OCI-LY1 (cell line): Measurements from ENCODE around the gene ITGB1BP2.
"Not testable (repeated sequence)": the region's sequence is repeated elsewhere in the genome, so short reads cannot be mapped to it uniquely, and the experiment has no call there.

Source experiments
- H2AFZ ChIP-seq: fragments of 200-600 bp; sonication (generic), shearing (Covaris generic); 2 replicates; pipeline ENCODE4 v1.6.0; 2014; ENCODE audit warnings: antibody characterized with exemption, mild to moderate bottlenecking, low read length
- H3F3A ChIP-seq: fragments of 200-600 bp; sonication (generic), shearing (Covaris generic); 2 replicates; pipeline ENCODE4 v1.6.0; 2014; ENCODE audit warnings: mild to moderate bottlenecking, antibody characterized with exemption, low read length, moderate library complexity; ENCODE audit not compliant: insufficient read depth
- H3K27ac ChIP-seq: fragments of 200-600 bp; sonication (generic); 2 replicates; pipeline ENCODE4 v1.5.1; 2014; ENCODE audit warnings: low read length, mixed run types, mild to moderate bottlenecking, low read depth; ENCODE audit not compliant: poor library complexity, severe bottlenecking
- H3K27me3 ChIP-seq: fragments of 200-600 bp; sonication (generic); 2 replicates; pipeline ENCODE4 v1.6.0; 2014; ENCODE audit warnings: antibody characterized with exemption, mild to moderate bottlenecking, low read length, moderate library complexity; ENCODE audit not compliant: insufficient read depth
- H3K36me3 ChIP-seq: fragments of 200-600 bp; sonication (generic); 2 replicates; pipeline ENCODE4 v1.6.1; 2014; ENCODE audit warnings: mild to moderate bottlenecking, antibody characterized with exemption, low read length, moderate library complexity, mixed read lengths; ENCODE audit not compliant: insufficient read depth
- H3K4me1 ChIP-seq: fragments of 200-600 bp; sonication (generic); 2 replicates; pipeline ENCODE4 v1.5.1; 2014; ENCODE audit warnings: mild to moderate bottlenecking, low read length, moderate library complexity; ENCODE audit not compliant: insufficient read depth, severe bottlenecking
- H3K4me2 ChIP-seq: fragments of 200-600 bp; sonication (generic), shearing (Covaris generic); 2 replicates; pipeline ENCODE4 v1.6.1; 2014; ENCODE audit warnings: low read length
- H3K4me3 ChIP-seq: fragments of 200-600 bp; sonication (generic); 2 replicates; pipeline ENCODE4 v1.5.1; 2014; ENCODE audit warnings: low read length, low read depth, mild to moderate bottlenecking, mixed read lengths; ENCODE audit not compliant: poor library complexity, severe bottlenecking
- H3K79me2 ChIP-seq: fragments of 200-600 bp; shearing (Covaris generic); 2 replicates; pipeline ENCODE4 v1.6.1; 2016; ENCODE audit warnings: mixed run types, low read length, mixed read lengths; ENCODE audit not compliant: insufficient read depth
- H3K9ac ChIP-seq: fragments of 200-600 bp; sonication (generic), shearing (Covaris generic); 2 replicates; pipeline ENCODE4 v1.6.1; 2014; ENCODE audit warnings: mild to moderate bottlenecking, low read length, mixed read lengths
- H3K9me2 ChIP-seq: fragments of 200-600 bp; sonication (generic), shearing (Covaris generic); 2 replicates; pipeline ENCODE4 v1.6.1; 2014; ENCODE audit warnings: low read depth, mild to moderate bottlenecking, low read length, mixed read lengths
- H3K9me3 ChIP-seq: fragments of 200-600 bp; shearing (Covaris generic); 2 replicates; pipeline ENCODE4 v1.6.1; 2014; ENCODE audit warnings: low read length, mixed read lengths
- H4K20me1 ChIP-seq: fragments of 200-600 bp; sonication (generic), shearing (Covaris generic); 2 replicates; pipeline ENCODE4 v1.6.0; 2016; ENCODE audit warnings: mild to moderate bottlenecking, low read length; ENCODE audit not compliant: insufficient read depth
- EZH2 ChIP-seq: fragments of 200-600 bp; sonication (generic), shearing (Covaris generic); IDR thresholded peaks from 2 replicates; pipeline ENCODE4 v1.8.0; 2017; ENCODE audit warnings: borderline replicate concordance, mixed run types, mild to moderate bottlenecking, antibody characterized with exemption, low read length, moderate library complexity, mixed read lengths
- TF ChIP-seq, protein P1 (sequence below): fragments of 200-600 bp; sonication (generic), shearing (Covaris generic); IDR thresholded peaks from 2 replicates; pipeline ENCODE4 v1.5.1; 2017; ENCODE audit warnings: mild to moderate bottlenecking, antibody characterized with exemption, low read length, moderate library complexity, mixed read lengths

ITGB1BP2 gene

DNA sequence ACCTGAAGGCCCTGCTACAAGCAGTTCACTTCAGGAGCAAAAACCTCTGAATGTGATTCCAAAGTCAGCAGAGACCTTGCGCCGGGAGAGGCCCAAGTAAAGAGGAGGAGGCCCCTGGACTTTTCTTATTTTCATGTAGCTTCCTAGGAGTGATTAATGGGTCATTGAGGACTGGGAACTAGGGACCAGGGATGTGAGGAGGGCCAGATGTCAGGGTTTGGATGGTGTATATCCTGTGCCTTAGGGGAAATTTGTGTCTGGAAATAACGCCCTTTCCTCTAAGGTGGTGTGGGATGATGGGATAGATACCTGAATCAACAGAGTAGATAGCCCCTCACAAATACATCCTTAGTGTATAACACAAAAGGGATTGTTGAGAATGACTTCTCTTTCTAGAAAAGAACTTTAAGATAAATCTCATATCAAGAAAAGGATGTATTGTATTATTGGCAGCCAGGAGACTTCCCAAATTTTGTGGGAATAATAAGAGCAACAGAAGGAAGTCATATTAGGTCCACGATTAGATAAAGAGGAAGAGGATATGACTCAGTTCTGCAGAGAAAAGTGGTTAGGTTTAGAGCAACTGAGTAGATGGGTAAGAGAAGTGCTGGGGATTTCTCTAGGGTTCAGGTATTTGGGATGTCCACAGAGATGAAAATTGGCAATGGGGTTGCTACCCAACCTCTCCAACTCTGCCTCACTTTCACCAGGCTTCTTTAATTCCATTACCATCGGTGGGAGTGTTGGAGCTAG lies 1.1 kb downstream of the ITGB1BP2 start:
- no peak overlapping the region for H2AFZ ChIP-seq
- H3K79me2 ChIP-seq = no peaks in the 10 kb centered on the region
- no peaks in the 10 kb centered on the region for H3K27me3 ChIP-seq
- H3K27ac ChIP-seq = no peak overlapping the region
- no peak overlapping the region for H3K4me3 ChIP-seq
- no peaks in the 10 kb centered on the region for H3K9me2 ChIP-seq
- no peak for TF ChIP-seq EZH2
- TF ChIP-seq, protein P1, sequence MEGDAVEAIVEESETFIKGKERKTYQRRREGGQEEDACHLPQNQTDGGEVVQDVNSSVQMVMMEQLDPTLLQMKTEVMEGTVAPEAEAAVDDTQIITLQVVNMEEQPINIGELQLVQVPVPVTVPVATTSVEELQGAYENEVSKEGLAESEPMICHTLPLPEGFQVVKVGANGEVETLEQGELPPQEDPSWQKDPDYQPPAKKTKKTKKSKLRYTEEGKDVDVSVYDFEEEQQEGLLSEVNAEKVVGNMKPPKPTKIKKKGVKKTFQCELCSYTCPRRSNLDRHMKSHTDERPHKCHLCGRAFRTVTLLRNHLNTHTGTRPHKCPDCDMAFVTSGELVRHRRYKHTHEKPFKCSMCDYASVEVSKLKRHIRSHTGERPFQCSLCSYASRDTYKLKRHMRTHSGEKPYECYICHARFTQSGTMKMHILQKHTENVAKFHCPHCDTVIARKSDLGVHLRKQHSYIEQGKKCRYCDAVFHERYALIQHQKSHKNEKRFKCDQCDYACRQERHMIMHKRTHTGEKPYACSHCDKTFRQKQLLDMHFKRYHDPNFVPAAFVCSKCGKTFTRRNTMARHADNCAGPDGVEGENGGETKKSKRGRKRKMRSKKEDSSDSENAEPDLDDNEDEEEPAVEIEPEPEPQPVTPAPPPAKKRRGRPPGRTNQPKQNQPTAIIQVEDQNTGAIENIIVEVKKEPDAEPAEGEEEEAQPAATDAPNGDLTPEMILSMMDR = no peak
- no peaks in the 10 kb centered on the region for H3K4me1 ChIP-seq
- no peaks in the 10 kb centered on the region for H4K20me1 ChIP-seq
- H3K4me2 ChIP-seq = no peak overlapping the region
- H3K9ac ChIP-seq = no peak overlapping the region
- H3K9me3 ChIP-seq = no peaks in the 10 kb centered on the region
- peaks cover 65% of the 10 kb centered on the region for H3K36me3 ChIP-seq
- H3F3A ChIP-seq = no peaks in the 10 kb centered on the region

DNA sequence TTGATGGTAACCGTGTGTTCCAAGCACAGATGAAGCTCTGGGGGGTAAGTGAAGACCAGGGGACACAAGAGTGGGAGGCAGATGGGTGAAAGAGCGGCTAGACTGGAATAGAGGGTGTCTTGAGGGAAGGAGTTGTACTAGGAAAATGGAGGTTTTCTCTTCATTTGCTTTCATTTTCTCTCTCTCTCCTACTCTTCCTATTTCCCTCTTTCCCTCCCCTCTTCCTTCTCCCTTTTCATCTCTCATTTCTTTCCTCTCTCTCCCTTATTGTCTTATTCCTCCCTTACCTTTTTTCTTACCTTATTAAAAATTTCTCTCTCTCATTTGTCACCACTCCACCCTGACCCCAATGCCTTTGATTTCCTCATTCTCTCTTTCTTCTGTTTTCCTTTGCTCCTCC lies 3.0 kb downstream of the ITGB1BP2 start:
- Histone ChIP-seq H3K4me1 (no peaks in the 10 kb centered on the region), H3K4me2 (no peak overlapping the region), H4K20me1 (no peaks in the 10 kb centered on the region), H2AFZ (no peak overlapping the region), H3K79me2 (no peaks in the 10 kb centered on the region), H3K27ac (no peak overlapping the region), H3K9ac (no peak overlapping the region), H3K4me3 (no peak overlapping the region), H3K27me3 (no peaks in the 10 kb centered on the region), H3F3A (no peaks in the 10 kb centered on the region), H3K9me3 (no peaks in the 10 kb centered on the region), H3K9me2 (no peaks in the 10 kb centered on the region), H3K36me3 (peaks cover 46% of the 10 kb centered on the region)
- TF ChIP-seq, protein P1 = no peak
- TF ChIP-seq EZH2 = no peak

DNA sequence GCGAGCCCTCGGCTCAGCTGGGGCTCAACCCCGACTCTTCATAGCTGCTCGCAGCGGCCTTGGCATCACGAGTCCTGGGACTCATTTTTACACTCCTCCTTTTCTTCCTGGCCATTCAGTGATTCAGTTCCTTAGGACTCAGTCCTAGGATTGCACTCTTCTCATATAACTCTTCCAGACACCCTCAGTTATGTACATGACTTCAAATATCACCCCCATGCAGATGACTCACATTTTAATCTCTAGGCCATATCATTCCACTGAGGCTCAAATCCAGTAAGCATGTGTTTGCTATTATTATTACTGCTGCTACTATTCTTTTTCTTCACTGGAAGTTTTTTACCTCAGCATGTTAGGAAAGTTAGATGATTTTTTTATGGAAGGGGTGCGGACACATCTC lies 14.4 kb downstream of the ITGB1BP2 start:
- Histone ChIP-seq H3K4me3 (no peak overlapping the region), H3K9ac (no peak overlapping the region), H3K79me2 (no peaks in the 10 kb centered on the region), H3K4me1 (no peaks in the 10 kb centered on the region), H3K9me3 (no peaks in the 10 kb centered on the region), H3F3A (no peaks in the 10 kb centered on the region), H4K20me1 (no peaks in the 10 kb centered on the region), H3K9me2 (no peaks in the 10 kb centered on the region), H2AFZ (no peak overlapping the region), H3K27me3 (no peaks in the 10 kb centered on the region), H3K36me3 (no peaks in the 10 kb centered on the region; the same call in 1 of the 2 replicates), H3K4me2 (no peak overlapping the region), H3K27ac (no peak overlapping the region)
- no peak for TF ChIP-seq EZH2
- TF ChIP-seq, protein P1 = no peak

GRCh38 chrX:71316959-71317358 lies 15.4 kb downstream of the ITGB1BP2 start:
- H3K4me1 ChIP-seq, H3K4me2 ChIP-seq, H3K27me3 ChIP-seq, H3K9me3 ChIP-seq, H2AFZ ChIP-seq, H3K79me2 ChIP-seq, H3K27ac ChIP-seq, H3K4me3 ChIP-seq, H3F3A ChIP-seq, H3K9me2 ChIP-seq, H3K36me3 ChIP-seq, H3K9ac ChIP-seq, H4K20me1 ChIP-seq: not testable (repeated sequence)
